ENCODE data around the gene ESCO1.

The ESCO1 gene

DNA sequence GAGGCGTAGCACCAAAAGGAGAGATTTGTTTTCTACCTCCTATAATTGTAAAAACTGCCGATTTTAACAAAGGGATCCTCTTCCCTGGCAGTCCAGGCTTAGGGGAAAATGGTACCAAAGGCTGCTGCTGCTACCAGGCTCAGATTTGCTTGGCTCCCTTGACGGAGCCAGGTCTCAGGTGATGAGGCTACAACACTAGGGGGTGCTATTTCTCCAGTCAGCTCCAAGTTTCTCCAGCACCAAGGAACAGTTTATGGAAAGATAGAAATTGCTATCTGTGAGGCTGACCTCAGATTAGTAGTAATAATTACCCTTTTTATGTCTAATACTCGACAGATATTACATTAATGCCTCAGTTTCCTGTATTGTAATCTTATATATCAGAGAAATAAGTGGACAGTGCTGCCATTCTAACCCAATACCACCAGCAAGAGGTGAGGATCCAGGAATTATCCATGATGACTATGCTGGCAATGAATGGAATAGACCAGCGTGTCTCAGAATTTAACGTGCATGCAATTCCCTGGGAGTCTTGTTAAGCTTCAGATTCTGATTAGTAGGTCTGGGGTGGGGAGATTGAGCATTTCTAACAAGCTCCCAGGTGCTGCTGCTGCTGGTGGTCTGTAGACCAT is 111.3 kb downstream of the ESCO1 start:
- peak; percentile 60 for DNase-seq

DNA sequence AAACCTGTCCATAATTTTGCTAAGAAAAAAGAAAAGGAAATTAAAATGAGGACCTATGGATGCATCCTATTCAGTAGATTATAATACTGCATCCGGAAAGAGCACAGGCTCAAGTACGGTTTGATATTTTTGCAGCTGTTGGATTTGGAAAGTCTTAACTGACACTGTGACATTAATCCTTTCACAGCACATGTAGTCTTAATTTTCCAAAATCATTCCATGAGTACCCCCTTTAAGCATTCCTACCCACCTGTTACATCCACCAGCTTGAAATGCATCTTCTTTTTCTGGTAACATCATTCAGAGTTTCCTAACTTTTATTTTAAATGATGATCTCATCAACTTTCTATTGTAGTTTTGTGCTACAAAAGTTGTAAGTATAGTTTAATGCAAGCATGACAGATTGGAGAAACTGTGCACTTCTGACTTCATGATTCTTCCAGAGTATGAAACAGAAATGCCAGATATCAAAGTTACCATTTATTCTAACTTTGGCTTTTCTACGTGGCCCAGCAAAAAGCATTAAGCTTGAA is 113.5 kb downstream of the ESCO1 start:
- DNase-seq, result no peak

DNA sequence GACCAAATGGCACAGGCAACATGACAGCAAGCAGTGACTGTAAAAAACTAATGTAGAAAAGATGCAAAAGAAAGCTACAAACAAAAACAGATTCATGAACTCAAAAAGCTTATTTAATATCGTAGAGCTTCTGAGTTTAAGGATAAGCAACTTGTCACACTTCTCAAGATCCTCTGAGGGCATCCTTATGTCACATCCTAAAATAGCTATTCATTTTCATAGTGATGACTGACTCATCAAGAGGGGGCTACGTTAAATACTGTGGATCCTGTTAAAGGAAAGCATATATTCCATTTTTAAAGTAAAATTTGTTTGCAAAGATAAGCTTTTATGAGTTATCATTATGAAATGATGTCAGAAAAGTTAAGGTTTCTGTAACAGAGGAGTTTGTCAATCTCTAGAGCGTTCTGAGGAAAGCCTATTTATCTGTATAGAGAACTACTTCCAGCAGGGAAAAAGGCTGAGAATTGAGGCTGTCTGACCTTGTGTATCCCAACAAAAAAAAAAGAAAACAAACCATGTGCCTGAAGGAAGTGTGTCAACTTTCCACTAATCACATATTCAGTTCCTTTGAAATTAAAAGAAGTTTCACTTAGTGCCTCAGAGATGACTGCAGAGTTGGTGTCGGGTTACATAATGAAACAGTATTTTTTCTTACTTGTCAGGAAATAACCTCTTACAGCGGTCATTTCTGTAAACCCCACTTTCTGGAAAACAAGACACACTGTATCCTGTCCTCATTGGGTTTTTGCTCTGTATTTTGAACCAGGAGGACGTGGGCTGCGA is 115.5 kb downstream of the ESCO1 start:
- no peak for DNase-seq

DNA sequence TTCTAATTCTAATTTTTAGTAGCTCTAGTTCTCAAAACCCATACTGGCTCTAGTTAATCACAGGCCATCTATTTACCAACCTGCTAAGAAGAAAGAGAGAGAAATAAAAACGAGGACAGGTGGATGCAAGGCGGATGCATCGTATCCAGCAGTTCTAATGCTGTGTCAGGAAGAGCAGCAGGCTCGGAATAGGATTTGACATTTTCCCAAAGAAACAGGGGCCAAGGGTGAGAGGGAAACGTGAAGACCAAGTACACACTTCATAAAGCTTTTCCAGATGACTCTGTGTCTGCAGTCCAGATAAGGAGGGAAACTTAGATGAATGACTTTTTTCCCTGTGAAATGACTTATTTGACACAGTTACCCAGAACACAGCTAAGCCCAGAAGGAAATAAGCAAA is 117.5 kb downstream of the ESCO1 start:
- DNase-seq, result no peak

DNA sequence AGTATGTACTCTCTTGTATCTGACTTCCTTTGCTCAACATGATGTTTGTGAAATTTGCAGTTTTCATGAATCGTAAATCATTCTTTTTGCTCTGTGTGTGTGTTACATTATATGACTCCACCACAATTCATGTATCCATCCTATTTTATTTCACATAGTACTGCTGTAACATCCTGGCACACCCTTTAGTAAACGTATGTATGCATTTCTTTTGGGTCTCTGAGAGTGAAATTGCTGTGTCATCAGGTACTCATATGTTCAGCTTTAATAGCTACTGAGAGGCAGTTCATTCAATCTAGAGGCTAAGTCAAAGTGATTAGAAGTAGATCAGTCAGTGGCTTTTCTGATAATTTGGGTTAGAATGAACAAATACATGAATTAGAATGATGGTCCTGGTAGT is 118.8 kb downstream of the ESCO1 start:
- DNase-seq, result no peak

DNA sequence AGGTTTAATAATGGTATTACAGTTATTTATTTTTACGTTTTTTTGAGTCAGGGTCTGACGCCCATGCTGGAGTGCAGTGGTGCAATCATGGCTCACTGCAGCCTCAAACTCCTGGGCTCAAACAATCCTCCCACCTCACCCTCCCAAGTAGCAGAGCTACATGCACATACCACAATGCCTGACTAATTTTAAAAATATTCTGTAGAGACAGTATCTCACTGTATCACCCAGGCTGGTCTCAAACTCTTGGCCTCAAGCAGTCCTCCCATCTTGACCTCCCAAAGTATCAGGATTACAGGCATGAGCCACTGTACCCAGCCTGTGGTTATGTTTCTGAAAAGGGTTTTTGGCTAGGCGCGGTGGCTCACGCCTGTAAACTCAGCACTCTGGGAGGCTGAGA is 120.8 kb downstream of the ESCO1 start:
- no peak for DNase-seq
